IMR-90 (cell line): ENCODE data around the gene TTC24.

Experiments
- CTCF ChIP-seq: conservative IDR thresholded peaks from 2 replicates; pipeline ENCODE4 v1.5.1; 2012; ENCODE audit warnings: mild to moderate bottlenecking, low read depth, low read length, improper control_type of control experiment
- MAFK ChIP-seq: IDR thresholded peaks from 2 replicates; pipeline ENCODE4 v1.6.1; 2012; ENCODE audit warnings: low read depth, low read length, improper control_type of control experiment
- MAZ ChIP-seq: IDR thresholded peaks from 2 replicates; pipeline ENCODE4 v1.6.1; 2012; ENCODE audit warnings: low read depth, mild to moderate bottlenecking, low read length, improper control_type of control experiment, moderate library complexity, borderline replicate concordance
- MXI1 ChIP-seq: IDR thresholded peaks from 2 replicates; pipeline ENCODE4 v1.6.1; 2012; ENCODE audit warnings: low read depth, mild to moderate bottlenecking, low read length, moderate library complexity, borderline replicate concordance
- NFE2L2 ChIP-seq: fragments of 150-350 bp; IDR thresholded peaks from 2 replicates; pipeline ENCODE4 v1.6.1; 2016; ENCODE audit warnings: low read depth, mild to moderate bottlenecking, low read length
- POLR2A ChIP-seq: IDR thresholded peaks from 2 replicates; pipeline ENCODE4 v1.6.1; 2012; ENCODE audit warnings: mild to moderate bottlenecking, low read depth, low read length
- RAD21 ChIP-seq: IDR thresholded peaks from 2 replicates; pipeline ENCODE4 v1.6.1; 2012; ENCODE audit warnings: low read length, improper control_type of control experiment
- USF2 ChIP-seq: fragments of 150-350 bp; IDR thresholded peaks from 2 replicates; pipeline ENCODE4 v1.6.1; 2017; ENCODE audit warnings: mild to moderate bottlenecking, antibody characterized with exemption, low read length, low read depth

DNA sequence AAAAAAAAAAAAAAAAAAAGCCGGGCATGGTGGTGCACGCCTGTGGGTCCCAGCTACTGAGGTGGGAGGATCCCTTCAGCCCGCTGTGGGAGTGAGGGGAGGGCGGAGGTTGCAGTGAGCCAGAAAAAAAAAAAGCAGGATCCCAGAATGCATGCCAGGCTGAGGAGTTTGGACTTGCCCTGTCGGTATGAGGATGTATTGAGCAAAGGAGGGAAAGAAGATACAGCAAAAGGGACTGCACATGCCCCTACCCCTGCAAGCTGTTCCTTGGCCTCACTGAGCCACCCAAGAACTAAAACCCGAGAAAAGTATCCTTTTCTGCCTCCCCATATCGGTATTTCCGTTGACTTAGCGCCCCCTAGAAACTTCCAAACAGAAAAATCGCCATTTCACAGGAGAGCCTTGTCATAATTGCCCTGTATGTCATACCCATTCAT, 23.1 kb downstream of the TTC24 start:
- TF ChIP-seq POLR2A (no peak), CTCF (peak; percentile 36), MAFK (no peak), USF2 (no peak), MXI1 (no peak), MAZ (no peak), NFE2L2 (no peak), RAD21 (no peak)
